Memory B cell (primary cell): ENCODE results near the gene ABCA2.
"Not testable (repeated sequence)": the region's sequence is repeated elsewhere in the genome, so short reads cannot be mapped to it uniquely, and the experiment has no call there.

ENCODE experiments used
- ATAC-seq: fragments of 150-1000 bp; cut with Tn5 transposase; 2 replicates; pipeline ENCODE4 v1.10.0; 2021; ENCODE audit warnings: low read depth, mild to moderate bottlenecking, moderate library complexity
- DNase-seq, 2 donors: peaks; one replicate each; pipeline ENCODE4 v3.0.0; 2022; ENCODE audit warnings: low spot score in 2 of 2
- H3K27ac Mint-ChIP-seq: one replicate; pipeline ENCODE4 v1.8.0; 2022; ENCODE audit warnings: mild to moderate bottlenecking, moderate library complexity, mixed read lengths
- H3K27me3 Mint-ChIP-seq: one replicate; pipeline ENCODE4 v1.8.0; 2022; ENCODE audit warnings: mixed read lengths
- H3K36me3 Mint-ChIP-seq: one replicate; pipeline ENCODE4 v1.8.0; 2022; ENCODE audit warnings: mild to moderate bottlenecking, mixed read lengths
- H3K4me1 Mint-ChIP-seq: one replicate; pipeline ENCODE4 v1.8.0; 2022; ENCODE audit warnings: mixed read lengths
- H3K4me3 Mint-ChIP-seq: one replicate; pipeline ENCODE4 v1.8.0; 2022; ENCODE audit warnings: mild to moderate bottlenecking, moderate library complexity, mixed read lengths
- H3K9me3 Mint-ChIP-seq: one replicate; pipeline ENCODE4 v1.8.0; 2022; ENCODE audit warnings: mixed read lengths

Gene ABCA2

GRCh38 chr9:137066096-137066861 is 38.2 kb upstream of the ABCA2 start:
- H3K36me3 Mint-ChIP-seq = no peaks in the 10 kb centered on the region
- peaks cover 6% of the 10 kb centered on the region for H3K27me3 Mint-ChIP-seq
- no peak overlapping the region for H3K27ac Mint-ChIP-seq
- ATAC-seq (no peak), DNase-seq (no peak)
- peaks cover 14% of the 10 kb centered on the region for H3K4me1 Mint-ChIP-seq
- no peak overlapping the region for H3K4me3 Mint-ChIP-seq
- no peaks in the 10 kb centered on the region for H3K9me3 Mint-ChIP-seq

GRCh38 chr9:137065336-137065967 is 37.4 kb upstream of the ABCA2 start:
- Mint-ChIP-seq H3K4me1 (peaks cover 10% of the 10 kb centered on the region), H3K9me3 (no peaks in the 10 kb centered on the region), H3K36me3 (no peaks in the 10 kb centered on the region), H3K4me3 (no peak overlapping the region), H3K27me3 (peaks cover 6% of the 10 kb centered on the region), H3K27ac (no peak overlapping the region)
- ATAC-seq (no peak), DNase-seq (no peak)

- Mint-ChIP-seq H3K4me3 (no peak overlapping the region), H3K4me1 (peaks cover 10% of the 10 kb centered on the region), H3K27ac (no peak overlapping the region), H3K9me3 (no peaks in the 10 kb centered on the region), H3K27me3 (peaks cover 6% of the 10 kb centered on the region), H3K36me3 (no peaks in the 10 kb centered on the region)
- ATAC-seq (no peak), DNase-seq (no peak)
Observed at GRCh38 chr9:137064880-137065164, 36.8 kb upstream of the ABCA2 start.

- Mint-ChIP-seq H3K27ac (no peak overlapping the region), H3K4me3 (no peak overlapping the region), H3K9me3 (no peaks in the 10 kb centered on the region), H3K27me3 (peaks cover 6% of the 10 kb centered on the region), H3K36me3 (no peaks in the 10 kb centered on the region), H3K4me1 (peaks cover 10% of the 10 kb centered on the region)
- peak; percentile 18 for ATAC-seq
- DNase-seq = peak; percentile 59 to 71
Observed at GRCh38 chr9:137064027-137064879, 36.2 kb upstream of the ABCA2 start.

GRCh38 chr9:137063311-137064026 is 35.4 kb upstream of the ABCA2 start:
- Mint-ChIP-seq H3K27ac (no peak overlapping the region), H3K27me3 (peaks cover 6% of the 10 kb centered on the region), H3K9me3 (no peaks in the 10 kb centered on the region), H3K4me1 (peaks cover 10% of the 10 kb centered on the region), H3K36me3 (no peaks in the 10 kb centered on the region), H3K4me3 (no peak overlapping the region)
- ATAC-seq (no peak), DNase-seq (no peak)

GRCh38 chr9:137062798-137063197 is 34.8 kb upstream of the ABCA2 start:
- not testable (repeated sequence) for H3K27me3 Mint-ChIP-seq, H3K27ac Mint-ChIP-seq, H3K36me3 Mint-ChIP-seq, H3K4me3 Mint-ChIP-seq, H3K9me3 Mint-ChIP-seq, H3K4me1 Mint-ChIP-seq, ATAC-seq, DNase-seq

GRCh38 chr9:137062384-137062783 is 34.3 kb upstream of the ABCA2 start:
- no peaks in the 10 kb centered on the region for H3K36me3 Mint-ChIP-seq
- no peak for ATAC-seq

GRCh38 chr9:137058521-137059234 is 30.6 kb upstream of the ABCA2 start:
- DNase-seq (no peak), ATAC-seq (no peak)
- Mint-ChIP-seq H3K27ac (no peak overlapping the region), H3K9me3 (no peaks in the 10 kb centered on the region), H3K27me3 (no peaks in the 10 kb centered on the region), H3K4me3 (no peak overlapping the region), H3K4me1 (no peaks in the 10 kb centered on the region), H3K36me3 (no peaks in the 10 kb centered on the region)

More at GRCh38 chr9:137062384-137062783, 34.3 kb upstream of the ABCA2 start:
- Mint-ChIP-seq H3K27me3 (peaks cover 6% of the 10 kb centered on the region), H3K9me3 (no peaks in the 10 kb centered on the region), H3K4me1 (peaks cover 3% of the 10 kb centered on the region), H3K27ac (no peak overlapping the region), H3K4me3 (no peak overlapping the region)
- no peak for DNase-seq

GRCh38 chr9:137057545-137057944 is 29.5 kb upstream of the ABCA2 start:
- no peaks in the 10 kb centered on the region for H3K36me3 Mint-ChIP-seq
- DNase-seq = no peak
- no peak overlapping the region for H3K4me3 Mint-ChIP-seq
- no peak overlapping the region for H3K27ac Mint-ChIP-seq
- H3K4me1 Mint-ChIP-seq = no peaks in the 10 kb centered on the region
- no peaks in the 10 kb centered on the region for H3K27me3 Mint-ChIP-seq
- H3K9me3 Mint-ChIP-seq = no peaks in the 10 kb centered on the region
- ATAC-seq = no peak

GRCh38 chr9:137056739-137057415 is 28.8 kb upstream of the ABCA2 start:
- ATAC-seq (no peak), DNase-seq (no peak)
- Mint-ChIP-seq H3K36me3 (no peaks in the 10 kb centered on the region), H3K27ac (no peak overlapping the region), H3K4me1 (no peaks in the 10 kb centered on the region), H3K27me3 (no peaks in the 10 kb centered on the region), H3K4me3 (no peak overlapping the region), H3K9me3 (no peaks in the 10 kb centered on the region)

GRCh38 chr9:137055385-137056364 is 27.6 kb upstream of the ABCA2 start:
- H3K36me3 Mint-ChIP-seq = no peaks in the 10 kb centered on the region
- no peaks in the 10 kb centered on the region for H3K4me1 Mint-ChIP-seq
- H3K4me3 Mint-ChIP-seq = no peak overlapping the region

GRCh38 chr9:137054932-137055384 is 26.9 kb upstream of the ABCA2 start:
- Mint-ChIP-seq H3K27ac (no peak overlapping the region), H3K9me3 (no peaks in the 10 kb centered on the region), H3K4me3 (no peak overlapping the region), H3K36me3 (no peaks in the 10 kb centered on the region), H3K4me1 (no peaks in the 10 kb centered on the region), H3K27me3 (peaks cover under 1% of the 10 kb centered on the region)
- DNase-seq (no peak), ATAC-seq (no peak)

More at GRCh38 chr9:137055385-137056364, 27.6 kb upstream of the ABCA2 start:
- ATAC-seq (no peak), DNase-seq (no peak)
- Mint-ChIP-seq H3K27me3 (no peaks in the 10 kb centered on the region), H3K27ac (no peak overlapping the region), H3K9me3 (no peaks in the 10 kb centered on the region)
